Astrocyte (in vitro differentiated cells and primary cell): Measurements from ENCODE around the gene ADSS1.

ENCODE experiments used
- EZH2 ChIP-seq: IDR thresholded peaks from 2 replicates; pipeline ENCODE4 v1.6.1; 2012; ENCODE audit warnings: mild to moderate bottlenecking, low read length, inconsistent platforms; ENCODE audit not compliant: insufficient read depth
- TF ChIP-seq, protein P1 (sequence below): IDR thresholded peaks from 2 replicates; pipeline ENCODE4 v1.5.1; 2011; ENCODE audit warnings: low read depth, mild to moderate bottlenecking, inconsistent platforms, low read length, moderate library complexity; ENCODE audit not compliant: insufficient read depth

DNA sequence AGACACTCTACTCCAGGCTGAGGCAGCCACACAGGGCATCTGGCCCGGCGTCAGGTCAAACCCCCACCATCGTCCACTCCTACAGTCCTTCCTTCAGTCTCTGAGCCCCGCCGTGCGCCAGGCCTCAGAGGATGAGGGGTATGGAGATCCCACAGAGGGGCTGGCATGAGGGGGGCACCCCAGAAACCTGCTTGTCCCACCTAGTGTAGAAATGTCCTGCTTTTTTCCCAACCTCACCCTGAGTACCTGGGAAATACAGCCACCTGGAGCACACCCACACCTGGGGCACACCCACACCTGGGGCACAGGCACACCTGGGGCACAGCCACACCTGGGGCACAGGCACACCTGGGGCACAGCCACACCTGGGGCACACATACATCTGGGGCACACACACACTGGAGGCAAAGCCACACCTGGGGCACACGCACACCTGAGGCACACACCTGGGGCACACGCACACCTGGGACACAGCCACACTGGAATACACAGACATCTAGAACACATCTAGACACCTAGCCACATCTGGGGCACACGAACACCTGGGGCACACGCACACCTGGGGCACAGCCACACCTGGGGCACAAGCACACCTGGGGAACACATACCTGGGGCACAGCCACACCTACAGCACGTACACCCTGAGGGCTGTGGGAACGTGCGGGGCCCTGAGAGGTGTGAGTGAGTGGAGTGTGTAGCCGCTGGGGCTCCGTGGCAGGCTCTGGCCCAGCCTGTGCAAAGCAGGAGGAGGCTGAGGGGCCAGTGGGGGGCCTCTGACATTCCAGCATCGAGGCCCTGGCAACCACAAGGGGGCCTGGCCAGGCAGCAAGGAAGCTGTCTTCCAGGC, 53.2 kb downstream of the ADSS1 start:
- TF ChIP-seq, protein P1, sequence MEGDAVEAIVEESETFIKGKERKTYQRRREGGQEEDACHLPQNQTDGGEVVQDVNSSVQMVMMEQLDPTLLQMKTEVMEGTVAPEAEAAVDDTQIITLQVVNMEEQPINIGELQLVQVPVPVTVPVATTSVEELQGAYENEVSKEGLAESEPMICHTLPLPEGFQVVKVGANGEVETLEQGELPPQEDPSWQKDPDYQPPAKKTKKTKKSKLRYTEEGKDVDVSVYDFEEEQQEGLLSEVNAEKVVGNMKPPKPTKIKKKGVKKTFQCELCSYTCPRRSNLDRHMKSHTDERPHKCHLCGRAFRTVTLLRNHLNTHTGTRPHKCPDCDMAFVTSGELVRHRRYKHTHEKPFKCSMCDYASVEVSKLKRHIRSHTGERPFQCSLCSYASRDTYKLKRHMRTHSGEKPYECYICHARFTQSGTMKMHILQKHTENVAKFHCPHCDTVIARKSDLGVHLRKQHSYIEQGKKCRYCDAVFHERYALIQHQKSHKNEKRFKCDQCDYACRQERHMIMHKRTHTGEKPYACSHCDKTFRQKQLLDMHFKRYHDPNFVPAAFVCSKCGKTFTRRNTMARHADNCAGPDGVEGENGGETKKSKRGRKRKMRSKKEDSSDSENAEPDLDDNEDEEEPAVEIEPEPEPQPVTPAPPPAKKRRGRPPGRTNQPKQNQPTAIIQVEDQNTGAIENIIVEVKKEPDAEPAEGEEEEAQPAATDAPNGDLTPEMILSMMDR = no peak
- no peak for TF ChIP-seq EZH2
